Stimulated activated CD4-positive, alpha-beta T cell treated with anti-CD3 and anti-CD28 coated beads, TNF-alpha, amount 100 ng/mL, for 1 hour (primary cell): Measurements from ENCODE around the gene NDUFA9.

ENCODE experiments used
- DNase-seq, 3 donors: peaks; one replicate each; pipeline ENCODE4 v3.0.0-alpha.2; 2020; ENCODE audit warnings: low read depth in 3 of 3, low spot score in 1 of 3

NDUFA9 gene

DNA sequence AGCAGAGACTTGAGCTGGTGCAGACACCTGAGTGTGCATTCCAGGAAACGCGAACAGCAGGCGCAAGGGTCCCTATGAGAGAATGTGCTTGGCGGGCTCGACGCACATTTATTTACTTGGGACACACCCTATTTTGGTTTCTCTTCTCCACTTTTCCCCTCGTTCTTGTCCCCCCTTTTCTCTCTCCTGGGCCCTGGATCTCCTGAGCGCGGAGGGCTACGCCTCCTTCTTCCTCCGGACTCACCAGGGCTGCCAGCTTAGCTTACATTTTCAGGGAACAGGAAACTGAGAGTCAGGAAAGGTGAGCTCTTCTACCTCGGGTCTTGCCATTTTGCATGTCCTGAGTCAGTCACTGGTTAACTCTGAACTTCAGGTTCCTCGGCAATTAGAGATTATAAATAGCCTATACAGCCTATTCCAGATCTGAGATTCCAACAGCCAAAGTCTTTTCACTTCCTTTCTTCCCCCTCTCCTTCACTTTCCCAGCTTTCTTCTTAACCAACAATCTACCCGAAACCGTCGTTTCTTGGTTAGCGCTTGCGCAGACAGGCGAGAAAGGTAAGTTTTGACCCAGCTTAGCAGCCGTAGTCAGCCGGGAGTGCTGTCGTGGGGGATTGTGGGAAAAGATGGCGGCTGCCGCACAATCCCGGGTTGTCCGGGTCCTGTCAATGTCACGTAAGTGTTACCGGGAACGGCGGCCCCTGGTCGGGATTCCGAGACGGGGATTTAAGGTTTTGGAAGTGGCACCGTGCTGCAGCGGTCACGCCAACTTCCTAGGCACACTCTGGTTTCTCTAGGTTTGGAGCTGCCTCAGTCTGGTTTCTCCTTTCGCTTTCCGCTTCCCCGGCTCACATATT lies at the start of gene NDUFA9, which contains the start of gene AKAP3:
Gene NDUFA9, plus strand, starts transcription at position 614 of the 857 bp plus-strand sequence. Its CDS starts 13 bp downstream, at position 627.
Gene AKAP3, minus strand, starts transcription at position 551 of the 857 bp plus-strand sequence. CDS start 10,855 bp downstream, outside the sequence.
- DNase-seq, result peak; percentile 52 to 53 (median 52)

DNA sequence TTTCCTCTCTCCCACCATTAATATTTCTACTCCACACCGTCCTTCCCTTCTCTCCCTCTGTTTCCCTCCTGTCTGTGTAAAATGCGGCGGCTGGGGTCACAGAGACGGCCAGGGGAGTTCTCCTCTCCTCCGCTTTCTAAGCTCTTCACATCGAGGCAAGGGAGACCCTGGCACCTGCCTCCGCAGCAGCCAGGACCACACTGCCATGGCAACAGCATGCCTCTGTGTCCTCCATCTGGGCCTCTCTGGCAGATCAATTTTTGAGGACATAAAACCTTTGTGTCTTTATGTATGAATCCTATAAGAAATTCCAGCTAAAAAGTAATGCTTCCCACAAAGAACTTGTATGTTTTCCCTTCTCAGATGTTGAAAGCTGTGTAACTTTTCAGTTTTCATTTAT lies 45.5 kb upstream of the NDUFA9 start:
- no peak for DNase-seq

DNA sequence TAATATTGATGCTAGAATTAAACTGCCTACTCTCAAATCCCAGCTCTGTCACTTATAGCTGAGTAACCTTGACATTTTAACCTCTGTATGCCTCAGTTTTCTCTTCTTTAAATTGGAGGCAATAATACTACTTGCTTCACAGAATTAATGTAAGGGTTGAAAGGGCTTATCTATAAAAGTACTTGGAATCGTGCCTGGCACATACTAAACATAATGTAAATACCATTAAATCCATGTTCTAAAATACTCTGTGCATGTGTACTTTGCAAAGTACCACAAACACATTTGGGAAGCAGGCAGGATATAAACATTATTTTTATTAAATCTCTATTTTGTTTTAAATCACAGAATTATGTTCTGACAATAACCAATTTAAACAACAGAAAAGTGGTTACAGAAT lies 45.0 kb upstream of the NDUFA9 start:
- DNase-seq, result no peak

DNA sequence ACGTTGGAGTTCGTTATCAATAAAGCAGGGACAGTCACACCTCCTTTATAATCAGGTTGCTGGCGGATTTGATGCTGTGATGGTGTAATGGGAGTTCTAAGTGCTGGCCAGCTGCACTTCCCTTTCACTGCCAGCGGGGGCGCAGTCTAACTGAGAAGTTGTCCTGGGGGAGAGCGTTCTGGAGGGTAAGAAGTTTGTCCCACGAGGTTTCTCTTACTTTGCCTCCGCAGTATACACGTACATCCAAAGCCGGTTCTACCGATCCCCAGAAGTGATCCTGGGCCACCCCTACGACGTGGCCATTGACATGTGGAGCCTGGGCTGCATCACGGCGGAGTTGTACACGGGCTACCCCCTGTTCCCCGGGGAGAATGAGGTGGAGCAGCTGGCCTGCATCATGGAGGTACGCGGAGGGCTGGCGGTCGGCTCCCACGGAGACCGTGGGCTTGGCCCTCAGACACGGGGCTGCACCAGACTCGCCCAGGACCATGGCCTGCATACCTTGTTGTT lies 44.2 kb upstream of the NDUFA9 start:
- peak; percentile 45 to 65 (median 54) for DNase-seq

DNA sequence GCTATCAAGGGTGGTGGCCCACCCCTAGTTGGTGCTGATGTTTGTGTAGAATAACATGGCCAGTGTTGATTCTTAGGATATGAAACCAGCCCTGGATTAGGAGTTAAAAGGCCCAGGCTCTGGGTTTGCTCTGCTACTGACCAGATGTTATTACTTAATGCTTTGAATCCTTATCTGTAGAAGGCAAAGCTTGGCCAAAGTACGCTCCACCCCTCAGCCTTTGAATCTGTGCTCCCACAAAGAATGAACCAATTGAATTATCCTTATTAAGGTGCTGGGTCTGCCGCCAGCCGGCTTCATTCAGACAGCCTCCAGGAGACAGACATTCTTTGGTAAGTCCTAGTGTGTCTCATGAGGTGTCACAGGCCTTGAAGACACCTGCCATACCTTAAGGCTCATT lies 41.9 kb upstream of the NDUFA9 start:
- no peak for DNase-seq

DNA sequence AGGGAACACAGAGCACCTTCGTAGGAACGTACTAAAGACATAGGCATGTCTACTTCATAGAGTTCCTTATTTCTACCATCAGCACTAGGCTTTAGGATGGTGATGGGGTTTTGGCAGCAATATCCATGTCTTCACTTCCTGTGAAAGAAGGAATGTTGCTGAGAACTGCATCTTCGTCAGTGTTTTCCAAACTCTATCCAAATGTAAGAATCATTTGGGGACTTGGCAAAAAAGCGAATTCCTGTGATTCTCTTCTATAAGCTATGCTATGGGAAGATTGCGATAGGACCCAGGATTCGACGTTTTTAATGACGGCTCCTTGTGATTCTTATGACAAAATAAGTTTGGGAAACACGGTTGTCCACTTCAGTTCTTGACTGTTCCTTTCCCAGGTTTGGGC lies 39.8 kb upstream of the NDUFA9 start:
- no peak for DNase-seq

DNA sequence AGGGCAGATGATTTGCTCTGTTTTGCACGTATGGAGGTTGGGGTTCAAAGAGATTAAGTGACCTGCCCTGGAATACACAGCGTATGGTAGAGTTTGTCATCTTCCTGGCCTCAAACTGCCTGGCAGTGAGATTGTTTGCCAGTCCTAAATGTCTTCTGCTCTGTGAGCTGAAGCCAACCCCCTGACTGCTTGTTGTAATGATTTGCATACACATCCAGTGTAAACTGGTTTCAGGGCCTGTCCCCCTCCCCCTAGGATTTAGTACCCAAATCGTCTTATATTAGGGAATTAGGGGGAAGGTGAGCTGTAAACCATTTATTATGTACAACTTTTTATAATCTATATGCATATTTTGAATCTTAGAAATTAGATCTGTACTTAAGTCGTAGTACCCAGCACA lies 38.4 kb upstream of the NDUFA9 start:
- DNase-seq, result no peak

DNA sequence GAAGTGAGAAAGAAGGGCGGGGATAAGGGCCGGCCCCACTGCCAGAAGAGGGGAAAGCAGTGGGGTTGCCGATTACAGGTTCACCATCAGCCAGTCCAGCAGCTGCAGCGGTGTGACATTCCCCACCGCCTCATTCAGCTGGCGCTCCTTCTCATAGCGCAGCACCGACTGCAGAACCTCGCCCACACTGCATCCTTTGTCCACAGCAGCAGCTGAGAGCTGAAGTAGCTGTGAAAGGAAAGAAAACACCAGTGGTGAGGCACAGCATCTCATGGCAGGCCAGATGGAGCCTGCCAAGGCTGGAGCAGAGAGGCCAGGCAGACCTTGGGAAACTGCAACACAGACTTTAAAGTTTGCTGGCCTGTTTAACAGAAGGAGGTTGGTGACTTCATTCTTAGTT lies 33.2 kb upstream of the NDUFA9 start:
- no peak for DNase-seq

DNA sequence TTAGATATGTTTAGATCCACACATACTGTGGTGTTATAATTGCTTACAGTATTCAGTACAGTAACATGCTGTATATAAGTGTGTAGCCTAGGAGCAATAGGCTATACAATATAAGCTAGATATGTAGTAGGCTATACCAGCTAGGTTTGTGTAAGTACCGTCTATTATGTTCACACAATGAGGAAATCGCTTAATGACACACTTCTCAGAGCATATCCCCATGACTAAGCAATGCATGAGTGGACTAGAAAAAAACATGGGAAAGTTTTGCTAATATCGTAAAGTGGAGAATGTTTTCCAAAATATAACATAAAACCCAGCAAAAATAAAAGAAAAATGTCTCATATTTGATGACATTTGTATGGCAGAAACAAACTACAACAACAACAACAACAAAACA lies 27.4 kb upstream of the NDUFA9 start:
- DNase-seq, result no peak

DNA sequence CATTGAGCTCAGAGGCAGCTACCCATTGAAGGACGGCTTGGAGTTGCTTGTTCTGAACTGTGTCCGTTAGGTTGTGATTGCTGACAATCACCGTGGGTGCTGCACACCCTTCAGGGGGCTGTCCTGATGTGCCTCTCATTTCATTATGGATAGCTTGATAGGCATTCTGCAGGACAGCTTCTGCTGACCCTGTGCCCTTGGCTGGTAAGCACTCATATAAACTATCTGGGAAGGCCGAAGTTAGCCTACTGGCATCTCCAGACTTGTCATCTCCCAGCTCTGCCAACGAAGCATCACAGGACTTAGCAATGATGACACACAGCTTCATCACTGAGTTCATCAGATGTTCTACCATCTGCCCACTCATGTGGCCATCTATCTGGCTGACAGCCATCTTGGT lies 22.4 kb upstream of the NDUFA9 start:
- no peak for DNase-seq

DNA sequence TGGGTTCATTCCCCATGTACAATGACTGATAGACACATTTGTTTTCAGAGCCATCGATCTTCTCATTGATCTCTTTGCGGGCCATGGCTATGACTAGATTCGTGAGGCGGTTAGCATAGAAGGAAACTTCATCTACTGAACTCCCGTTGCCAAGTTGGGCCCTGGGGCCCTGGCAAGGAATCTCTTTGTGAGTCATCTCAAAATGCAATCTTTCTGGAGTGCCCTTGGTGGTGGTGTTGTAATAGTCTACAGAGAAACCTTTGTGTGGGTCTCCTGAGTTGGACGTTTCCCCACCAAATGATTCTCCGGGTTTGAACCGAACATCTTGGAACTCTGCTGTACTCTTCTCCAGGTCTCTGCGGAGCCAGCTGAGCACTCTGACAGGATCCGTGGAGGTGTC lies 20.5 kb upstream of the NDUFA9 start:
- DNase-seq, result no peak

DNA sequence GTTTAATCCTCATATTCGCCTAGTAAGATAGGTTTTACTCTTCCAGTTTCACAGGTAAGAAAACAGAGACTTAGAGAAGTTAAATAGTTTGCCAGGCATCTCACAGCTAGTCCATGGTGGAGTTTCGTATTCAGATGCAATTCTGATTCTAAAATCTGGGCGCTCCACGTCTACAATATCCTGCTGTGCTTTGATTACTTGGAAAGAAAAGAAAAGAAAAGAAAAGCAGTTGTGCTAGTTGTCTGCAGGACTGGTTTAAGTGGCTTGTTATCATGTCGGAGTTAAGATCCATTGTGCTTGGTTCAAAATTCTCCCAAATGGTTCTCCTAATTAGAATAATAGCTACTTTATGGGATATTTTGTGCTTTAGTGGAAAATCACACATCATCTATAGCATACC lies 18.7 kb upstream of the NDUFA9 start:
- DNase-seq, result no peak

DNA sequence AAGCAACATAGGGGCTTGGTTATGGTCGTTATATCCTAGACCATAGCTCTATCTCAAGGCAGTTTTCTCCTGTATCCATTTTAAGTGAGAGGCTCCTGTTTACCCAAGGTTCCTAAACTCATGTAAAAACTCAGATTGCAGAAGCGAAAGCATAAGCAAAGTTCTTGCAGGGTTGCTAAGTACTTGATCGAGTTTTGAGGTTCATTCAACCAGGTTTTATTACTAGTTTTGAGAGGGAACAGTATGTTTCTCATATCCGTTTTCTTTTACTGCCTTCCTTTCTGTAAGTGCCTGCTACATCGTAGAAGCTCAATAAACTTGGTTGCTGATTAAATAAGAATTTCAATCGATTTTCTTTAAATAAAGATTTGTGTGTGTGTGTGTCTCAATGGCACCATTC lies 5.2 kb upstream of the NDUFA9 start:
- DNase-seq, result no peak

DNA sequence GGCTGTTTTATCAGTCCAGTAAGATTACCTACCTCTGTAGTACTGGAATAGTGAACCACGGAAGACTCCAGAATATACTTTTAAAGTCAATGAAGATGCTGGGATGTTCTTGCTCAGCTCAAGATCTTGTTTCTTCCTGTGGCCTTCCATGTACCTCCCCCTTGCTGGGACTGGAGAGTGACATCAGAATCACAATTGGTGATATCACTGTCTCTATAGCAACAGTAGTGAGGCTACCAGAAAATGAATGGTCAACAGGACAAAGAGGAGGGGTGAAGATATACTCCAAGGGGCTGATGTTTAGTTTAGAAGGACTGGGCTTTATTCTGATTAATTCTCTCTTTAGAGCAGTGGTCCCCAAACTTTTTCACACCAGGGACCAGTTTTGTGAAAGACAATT lies 3.9 kb upstream of the NDUFA9 start:
- no peak for DNase-seq

DNA sequence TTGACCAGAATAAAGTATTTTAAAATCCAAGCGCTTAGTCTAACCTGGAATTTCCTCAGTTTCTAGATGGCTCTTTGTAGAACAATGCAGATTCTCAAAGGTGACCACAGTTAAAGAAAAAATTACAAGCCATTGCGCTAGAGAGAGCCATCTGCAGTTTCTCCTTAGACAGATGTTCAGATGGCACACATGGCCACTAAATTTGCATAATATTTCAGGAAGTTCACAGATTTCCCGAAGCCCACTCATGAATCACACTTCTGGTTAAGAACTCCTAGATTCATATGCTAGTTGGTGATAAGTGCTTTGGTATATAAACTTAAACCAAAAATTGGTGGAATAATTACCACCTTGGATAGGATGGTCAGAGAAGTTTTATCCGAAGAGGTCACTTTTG lies 812 bp upstream of the NDUFA9 start:
- no peak for DNase-seq

DNA sequence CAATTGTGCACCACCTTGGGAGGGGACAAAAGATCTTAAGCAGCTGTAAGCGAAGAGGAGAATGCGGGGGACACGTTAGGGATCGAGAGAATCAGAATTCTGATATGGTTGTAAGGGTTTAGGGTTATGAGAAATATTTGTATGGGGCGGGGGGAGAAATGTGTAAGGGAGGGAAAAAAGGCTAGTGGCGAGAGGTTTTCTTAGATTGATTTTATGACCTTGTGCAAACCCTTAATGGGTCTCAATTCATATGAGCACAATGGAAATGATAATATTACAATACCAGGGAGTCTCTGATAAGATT lies 396 bp downstream of the NDUFA9 start:
- no peak for DNase-seq

DNA sequence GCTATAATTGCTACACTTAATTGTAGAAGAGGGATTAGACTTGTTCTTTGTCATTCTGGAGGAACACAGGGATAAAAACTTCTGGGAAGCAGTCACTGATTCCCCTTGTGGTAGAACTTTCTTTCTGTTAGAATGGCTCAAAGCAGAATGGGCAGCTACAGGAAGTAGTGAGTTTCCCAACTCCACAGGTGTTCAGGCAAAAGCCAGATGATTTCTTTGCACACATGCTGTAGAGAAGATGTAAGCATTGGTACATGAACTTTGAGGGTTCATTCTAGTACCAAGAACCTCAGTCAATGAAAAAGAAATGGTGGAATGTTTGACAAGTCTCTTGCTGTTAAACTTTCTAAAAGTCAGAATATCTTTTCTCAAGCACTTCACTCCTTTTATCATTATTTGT lies 4.3 kb downstream of the NDUFA9 start:
- DNase-seq, result no peak

DNA sequence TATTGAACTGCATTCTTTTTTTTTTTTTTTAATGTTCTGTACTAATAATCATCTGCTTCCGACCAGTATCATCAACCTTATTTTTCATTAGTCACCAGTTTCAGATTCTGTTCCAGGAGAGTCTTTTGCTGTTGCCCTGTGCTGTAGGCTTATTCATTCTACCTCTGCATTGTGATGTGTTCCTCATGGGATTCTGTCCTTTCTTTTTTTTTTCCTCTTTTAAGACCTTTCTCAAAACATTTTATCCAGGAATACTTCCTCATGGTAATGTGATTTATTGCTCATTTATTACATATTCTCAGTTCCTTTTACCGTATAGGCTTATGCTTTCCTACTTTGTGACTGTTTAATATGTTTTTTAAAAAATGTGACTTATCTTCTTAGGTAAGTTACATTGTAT lies 4.8 kb downstream of the NDUFA9 start:
- DNase-seq, result no peak

DNA sequence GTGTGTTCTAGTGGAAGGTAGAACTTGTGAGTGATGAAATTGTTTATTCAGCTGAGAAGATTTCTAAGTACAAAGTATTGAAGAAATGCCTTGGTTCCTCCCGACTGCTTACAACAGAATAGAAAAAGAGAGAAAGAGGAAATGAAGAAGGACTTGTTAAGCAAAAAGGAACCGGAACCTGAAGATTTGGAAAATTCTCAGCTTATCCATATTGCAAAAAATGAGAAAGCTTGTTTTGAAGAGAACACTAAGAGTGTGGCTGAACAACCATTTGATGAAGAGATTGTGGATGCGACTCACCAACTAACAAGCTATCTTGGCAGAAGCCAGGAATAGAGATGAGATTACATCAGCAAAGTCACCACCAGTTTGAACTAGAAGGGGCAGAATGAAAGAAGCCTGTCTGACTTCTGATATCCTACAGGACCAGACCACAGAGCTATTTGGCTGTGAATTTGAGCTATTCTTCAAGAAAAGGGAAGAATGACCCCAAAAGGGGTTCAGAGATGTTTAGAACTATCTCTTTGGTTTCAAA lies 15.1 kb downstream of the NDUFA9 start:
- DNase-seq, result no peak

DNA sequence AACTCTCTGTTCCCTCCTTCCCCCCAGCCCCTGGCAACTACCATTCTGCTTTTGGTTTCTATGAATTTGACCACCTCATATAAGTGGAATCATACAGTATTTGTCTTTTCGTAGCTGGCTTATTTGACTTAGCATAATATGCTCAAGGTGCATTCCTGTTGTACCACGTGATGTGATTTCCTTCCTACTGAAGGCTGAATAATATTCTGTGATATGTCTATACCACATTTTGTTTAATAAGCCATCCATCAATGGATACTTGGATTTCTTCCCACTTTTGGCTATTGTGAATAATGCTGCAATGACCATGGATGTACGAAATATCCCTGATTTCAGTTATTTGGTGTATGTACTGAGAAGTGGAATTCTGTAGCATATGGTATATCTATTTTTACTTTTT lies 16.3 kb downstream of the NDUFA9 start:
- no peak for DNase-seq

DNA sequence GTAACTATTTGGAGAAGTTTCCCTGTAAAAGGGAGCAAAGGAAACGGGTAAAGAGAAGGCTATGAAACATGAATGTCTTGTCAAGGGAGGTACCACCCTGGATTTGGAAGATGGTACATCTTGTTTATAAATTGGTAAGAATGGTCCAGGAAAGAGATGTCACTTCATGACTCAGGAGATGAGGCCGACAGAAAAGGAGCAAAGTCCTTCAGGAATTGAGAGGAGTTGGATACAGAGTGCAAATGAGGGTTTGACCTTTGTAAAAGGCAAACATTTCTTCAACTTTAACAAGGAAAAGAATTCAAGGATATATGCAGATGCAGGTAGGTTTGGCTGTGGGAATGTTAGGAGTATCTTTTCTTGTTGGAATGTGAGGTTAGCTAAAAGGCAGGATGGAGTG lies 30.8 kb downstream of the NDUFA9 start:
- DNase-seq, result no peak

DNA sequence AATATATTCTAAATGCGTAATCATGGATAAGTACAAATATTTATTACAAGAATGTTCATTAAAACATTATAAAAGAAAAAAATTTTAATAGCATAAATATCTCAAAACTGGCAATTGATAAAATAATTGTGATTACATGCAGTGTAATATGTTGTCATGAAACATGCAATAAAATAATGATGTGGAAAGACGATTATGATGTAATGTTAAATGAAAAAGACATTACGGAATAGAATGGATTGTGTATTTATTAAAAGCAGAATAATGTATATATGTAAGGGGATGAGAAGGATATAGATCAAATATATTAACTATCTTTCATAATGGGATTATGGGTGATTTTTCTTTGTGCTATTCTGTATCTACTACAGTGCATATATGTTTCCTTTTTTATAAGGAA lies 32.8 kb downstream of the NDUFA9 start:
- DNase-seq, result no peak

DNA sequence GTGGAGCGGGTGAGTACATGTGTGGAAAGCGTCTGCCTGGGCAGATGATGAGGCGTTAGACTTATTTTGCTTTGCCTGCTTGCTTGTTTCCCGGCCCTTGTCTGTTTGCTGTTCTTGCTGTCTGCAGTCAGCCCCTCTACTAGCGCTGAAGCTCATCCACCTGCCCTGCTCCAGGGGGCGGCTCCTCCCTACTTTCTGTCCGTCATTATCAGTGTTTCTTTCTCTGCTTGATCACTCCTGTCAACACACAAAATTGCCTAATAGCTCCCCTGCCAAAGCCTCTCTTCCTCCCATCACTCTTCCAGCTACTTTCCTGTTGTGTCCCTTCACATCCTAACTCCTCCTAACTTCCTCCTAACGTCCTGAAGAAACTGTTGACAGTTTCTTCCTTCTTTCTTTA lies 36.4 kb downstream of the NDUFA9 start:
- no peak for DNase-seq
